ENCODE data around the gene ZNF616. TPM values are rescaled to one million over a fixed set of nuclear protein-coding genes. Genes with fewer than 3 reads are reported as not detected.

The ZNF616 gene
- total RNA-seq, 4 donors from 2014 or later = 1.1 to 5.3 (median 2.4) TPM

GRCh38 chr19:52140032-52140710 lies 433 bp upstream of the ZNF616 start:
- peak overlapping the region; percentile 14 to 91 (median 77) for H3K4me3 ChIP-seq
- ATAC-seq (no peak), DNase-seq (no peak)
- no peaks in the 10 kb centered on the region for H3K9me3 ChIP-seq
- in situ Hi-C loops (cut with MboI; ENCODE audit: low sequenced_read_pairs in 4 of 4) = loop anchor here (5.0 kb wide), 2 partner anchors 97 to 102 kb away; no protein-coding TSS in a partner anchor
- no peaks in the 10 kb centered on the region for H3K36me3 ChIP-seq
- H3K4me1 ChIP-seq = peaks cover 12 to 21% of the 10 kb centered on the region in 2 donors
- peak overlapping the region; percentile 88 to 96 (median 93) for H3K27ac ChIP-seq
- H3K27me3 ChIP-seq = no peaks in the 10 kb centered on the region
- intact Hi-C loops (cut with DNase I; ENCODE audit: low total_unique reads) = loop anchor here (1.0 kb wide), 1 partner anchor 31 kb away; the partner anchor contains the start of gene ZNF836
- TF ChIP-seq POLR2A (IDR thresholded peaks at IDR 0.05) = no peak
- TF ChIP-seq, protein P1, sequence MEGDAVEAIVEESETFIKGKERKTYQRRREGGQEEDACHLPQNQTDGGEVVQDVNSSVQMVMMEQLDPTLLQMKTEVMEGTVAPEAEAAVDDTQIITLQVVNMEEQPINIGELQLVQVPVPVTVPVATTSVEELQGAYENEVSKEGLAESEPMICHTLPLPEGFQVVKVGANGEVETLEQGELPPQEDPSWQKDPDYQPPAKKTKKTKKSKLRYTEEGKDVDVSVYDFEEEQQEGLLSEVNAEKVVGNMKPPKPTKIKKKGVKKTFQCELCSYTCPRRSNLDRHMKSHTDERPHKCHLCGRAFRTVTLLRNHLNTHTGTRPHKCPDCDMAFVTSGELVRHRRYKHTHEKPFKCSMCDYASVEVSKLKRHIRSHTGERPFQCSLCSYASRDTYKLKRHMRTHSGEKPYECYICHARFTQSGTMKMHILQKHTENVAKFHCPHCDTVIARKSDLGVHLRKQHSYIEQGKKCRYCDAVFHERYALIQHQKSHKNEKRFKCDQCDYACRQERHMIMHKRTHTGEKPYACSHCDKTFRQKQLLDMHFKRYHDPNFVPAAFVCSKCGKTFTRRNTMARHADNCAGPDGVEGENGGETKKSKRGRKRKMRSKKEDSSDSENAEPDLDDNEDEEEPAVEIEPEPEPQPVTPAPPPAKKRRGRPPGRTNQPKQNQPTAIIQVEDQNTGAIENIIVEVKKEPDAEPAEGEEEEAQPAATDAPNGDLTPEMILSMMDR (IDR thresholded peaks at IDR 0.05 in 4 of 5, conservative IDR thresholded peaks at IDR 0.05 in 1 of 5) = no peak

DNA sequence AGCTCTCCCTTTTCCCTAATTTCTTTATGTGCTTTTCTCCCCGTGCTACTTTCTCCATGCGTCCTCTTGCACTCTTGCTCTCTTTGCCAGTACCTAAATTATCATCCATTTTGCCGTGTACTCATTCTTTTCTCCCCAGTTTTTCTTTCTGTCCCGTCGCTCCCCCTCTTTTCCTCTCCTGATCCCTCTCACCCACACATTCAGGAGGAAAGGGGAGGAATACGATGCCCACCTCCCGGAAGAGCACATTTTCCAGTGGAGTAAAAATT lies 821 bp downstream of the ZNF616 start:
- ATAC-seq (no peak), DNase-seq (no peak)
- Histone ChIP-seq H3K4me3 (peak overlapping the region; percentile 71 to 94 (median 87)), H3K4me1 (peaks cover 12 to 21% of the 10 kb centered on the region in 2 donors), H3K27me3 (no peaks in the 10 kb centered on the region), H3K27ac (peak overlapping the region; percentile 88 to 96 (median 93)), H3K9me3 (no peaks in the 10 kb centered on the region), H3K36me3 (no peaks in the 10 kb centered on the region)
- in situ Hi-C loops (cut with MboI; ENCODE audit: low sequenced_read_pairs in 4 of 4) (no loop called here), intact Hi-C loops (cut with DNase I; ENCODE audit: low total_unique reads) (loop anchor here (1.0 to 2.0 kb wide), 4 partner anchors 50 to 388 kb away; partner anchors contain the start of genes ZNF766 and ZNF808)
- TF ChIP-seq POLR2A (IDR thresholded peaks at IDR 0.05) = no peak
- TF ChIP-seq, protein P1 (IDR thresholded peaks at IDR 0.05 in 4 of 5, conservative IDR thresholded peaks at IDR 0.05 in 1 of 5) = no peak

- Histone ChIP-seq H3K27me3 (no peaks in the 10 kb centered on the region), H3K4me1 (peaks cover 12 to 21% of the 10 kb centered on the region in 2 donors), H3K27ac (peak overlapping the region; percentile 88 to 96 (median 93)), H3K4me3 (peak overlapping the region; percentile 71 to 94 (median 87)), H3K9me3 (no peaks in the 10 kb centered on the region), H3K36me3 (no peaks in the 10 kb centered on the region)
- TF ChIP-seq POLR2A (IDR thresholded peaks at IDR 0.05) = no peak
- TF ChIP-seq, protein P1 (IDR thresholded peaks at IDR 0.05 in 4 of 5, conservative IDR thresholded peaks at IDR 0.05 in 1 of 5) = no peak
- in situ Hi-C loops (cut with MboI; ENCODE audit: low sequenced_read_pairs in 4 of 4) (no loop called here), intact Hi-C loops (cut with DNase I; ENCODE audit: low total_unique reads) (loop anchor here (2.0 kb wide), 1 partner anchor 388 kb away; the partner anchor contains the start of gene ZNF808)
- ATAC-seq (no peak), DNase-seq (peak in 1 of 2 donors; percentile 3)
These were observed 1.3 kb downstream of the ZNF616 start for GRCh38 chr19:52138278-52138982.

DNA sequence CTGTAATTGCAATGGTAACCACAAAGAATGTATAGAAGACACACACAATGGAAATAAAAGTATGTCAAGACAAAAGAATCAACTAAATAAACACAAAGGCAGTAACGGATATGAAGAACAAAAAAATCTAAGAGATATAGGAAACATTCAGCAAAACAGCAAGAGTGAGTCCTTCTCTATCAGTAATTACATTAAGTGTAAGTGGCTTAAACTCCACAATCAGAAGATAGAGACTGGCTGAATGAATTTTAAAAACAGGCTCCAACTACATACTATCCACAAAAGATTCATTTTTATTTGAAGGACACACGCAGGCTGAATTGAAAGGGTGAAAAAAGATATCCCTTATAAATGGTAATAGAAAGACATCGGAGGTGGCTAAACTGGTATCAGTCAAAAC lies 19.5 kb downstream of the ZNF616 start:
- no peaks in the 10 kb centered on the region for H3K27me3 ChIP-seq
- in situ Hi-C loops (cut with MboI; ENCODE audit: low sequenced_read_pairs in 4 of 4) (no loop called here), intact Hi-C loops (cut with DNase I; ENCODE audit: low total_unique reads) (no loop called here)
- peaks cover 37 to 100% of the 10 kb centered on the region in 2 donors for H3K36me3 ChIP-seq
- DNase-seq (no peak), ATAC-seq (no peak)
- peak overlapping the region in 1 of 4 donors; percentile 34 for H3K4me3 ChIP-seq
- peaks cover 25 to 89% (median 42%) of the 10 kb centered on the region in 3 donors for H3K9me3 ChIP-seq
- H3K4me1 ChIP-seq = no peaks in the 10 kb centered on the region
- no peak for TF ChIP-seq POLR2A (IDR thresholded peaks at IDR 0.05)
- TF ChIP-seq, protein P1 (IDR thresholded peaks at IDR 0.05 in 4 of 5, conservative IDR thresholded peaks at IDR 0.05 in 1 of 5) = no peak
- no peak overlapping the region for H3K27ac ChIP-seq
